Endometrium (tissue), 2 donors: ENCODE measurements around the gene CASTOR2.
"Not testable (repeated sequence)": the region's sequence is repeated elsewhere in the genome, so short reads cannot be mapped to it uniquely, and the experiment has no call there.

Source experiments
- FAIRE-seq: peaks from 2 replicates; lab custom pipeline; 2012; peaks lifted over from hg19 to GRCh38; lab: Jason Lieb, UNC
- donor health status: control.
- donor health status: control.

Gene CASTOR2

DNA sequence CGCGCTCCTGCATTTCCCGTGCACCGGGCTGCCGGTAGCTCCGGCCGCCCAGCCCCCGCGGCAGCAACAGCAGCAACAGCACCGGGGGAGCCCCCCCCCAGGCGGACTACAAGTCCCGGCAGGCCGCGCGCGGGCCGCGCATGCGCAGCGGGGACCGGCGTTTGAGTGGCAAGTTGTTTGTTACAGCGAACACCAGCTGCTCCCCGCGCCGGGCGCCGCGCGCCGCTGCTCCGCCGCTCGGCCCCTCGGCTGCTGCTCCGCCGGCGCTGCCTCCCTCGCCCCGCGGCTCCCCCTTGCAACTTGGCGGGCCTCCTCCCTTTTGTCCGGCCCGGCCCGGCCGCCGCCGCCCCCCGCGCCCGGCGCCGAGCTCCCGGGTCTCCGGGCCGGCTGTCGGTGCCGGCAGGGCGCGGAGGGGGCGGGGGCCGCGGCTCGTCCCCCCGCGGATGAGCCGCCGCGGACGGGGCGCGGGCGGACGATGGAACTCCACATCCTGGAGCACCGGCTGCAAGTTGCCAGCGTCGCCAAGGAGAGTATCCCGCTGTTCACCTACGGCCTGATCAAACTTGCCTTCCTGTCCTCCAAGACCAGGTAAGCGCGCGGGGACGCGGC lies at the start of gene CASTOR2:
TSS of gene CASTOR2 (plus strand) at position 195 of the 609 bp plus-strand sequence. CDS start at position 476, 281 bp downstream.
- FAIRE-seq, result not testable (repeated sequence)

DNA sequence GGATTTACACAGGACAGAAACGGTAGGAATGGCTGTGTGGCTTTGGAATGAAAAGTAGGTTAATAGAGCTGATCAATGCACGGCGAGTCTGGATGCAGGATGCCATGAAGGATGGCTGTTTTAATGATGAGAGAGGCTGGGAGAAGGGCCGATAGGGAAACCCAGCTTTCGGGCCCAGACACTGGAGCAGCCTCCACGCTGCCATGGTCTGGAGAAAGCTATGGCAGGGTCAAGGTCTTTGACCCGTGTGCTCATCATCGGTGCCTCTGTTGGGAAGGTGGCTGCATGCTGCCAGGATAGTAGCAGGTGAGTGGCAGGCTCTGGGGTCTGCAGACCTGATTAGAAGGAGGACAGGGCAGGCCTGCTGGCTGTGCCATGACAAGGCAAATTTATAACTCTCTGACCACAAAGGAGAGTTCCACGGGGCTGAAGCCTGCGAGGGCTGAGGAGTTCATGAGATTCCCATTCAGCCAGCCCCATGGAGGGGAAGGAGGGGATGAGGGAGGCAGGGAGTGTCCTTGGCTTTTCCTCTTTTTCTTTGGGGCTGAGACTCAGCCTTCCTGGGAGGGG lies 42.1 kb upstream of the CASTOR2 start:
- not testable (repeated sequence) for FAIRE-seq

DNA sequence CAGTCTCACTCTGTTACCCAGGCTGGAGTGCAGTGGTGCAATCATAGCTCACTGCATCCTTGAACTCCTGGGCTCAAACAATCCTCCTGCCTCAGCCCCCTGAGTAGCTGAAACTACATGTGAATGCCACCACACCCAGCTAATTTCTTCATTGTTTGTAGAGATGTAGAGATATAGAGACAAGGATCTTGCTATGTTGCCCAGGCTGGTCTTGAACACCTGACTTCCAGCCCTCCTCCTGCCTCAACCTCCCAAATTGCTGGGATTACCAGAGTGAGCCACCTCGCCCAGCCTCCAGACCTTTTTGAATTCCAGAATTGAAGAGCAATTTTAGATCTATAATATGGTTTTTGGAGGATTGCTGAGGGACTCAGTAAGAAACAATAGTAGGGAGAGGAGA lies 40.9 kb upstream of the CASTOR2 start:
- not testable (repeated sequence) for FAIRE-seq

DNA sequence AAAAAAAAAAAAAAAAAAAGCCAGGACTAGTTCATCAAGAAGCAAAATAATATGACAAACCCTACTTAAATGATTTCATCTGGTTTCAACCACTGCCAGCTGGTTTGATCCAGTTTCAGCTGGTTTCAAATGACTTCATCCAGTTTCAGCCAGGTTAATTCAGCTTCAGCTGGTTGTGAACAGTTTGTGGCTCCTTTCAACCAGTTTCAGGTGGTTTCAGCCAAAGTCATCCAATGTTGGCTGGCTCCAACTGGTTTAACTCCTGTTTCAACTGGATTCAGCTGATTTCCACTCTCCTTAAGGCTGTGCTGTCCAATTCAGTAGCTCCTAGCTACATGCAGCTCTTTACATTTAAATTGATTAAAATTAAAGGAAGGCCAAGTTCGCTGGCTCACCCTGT lies 37.5 kb upstream of the CASTOR2 start:
- not testable (repeated sequence) for FAIRE-seq

DNA sequence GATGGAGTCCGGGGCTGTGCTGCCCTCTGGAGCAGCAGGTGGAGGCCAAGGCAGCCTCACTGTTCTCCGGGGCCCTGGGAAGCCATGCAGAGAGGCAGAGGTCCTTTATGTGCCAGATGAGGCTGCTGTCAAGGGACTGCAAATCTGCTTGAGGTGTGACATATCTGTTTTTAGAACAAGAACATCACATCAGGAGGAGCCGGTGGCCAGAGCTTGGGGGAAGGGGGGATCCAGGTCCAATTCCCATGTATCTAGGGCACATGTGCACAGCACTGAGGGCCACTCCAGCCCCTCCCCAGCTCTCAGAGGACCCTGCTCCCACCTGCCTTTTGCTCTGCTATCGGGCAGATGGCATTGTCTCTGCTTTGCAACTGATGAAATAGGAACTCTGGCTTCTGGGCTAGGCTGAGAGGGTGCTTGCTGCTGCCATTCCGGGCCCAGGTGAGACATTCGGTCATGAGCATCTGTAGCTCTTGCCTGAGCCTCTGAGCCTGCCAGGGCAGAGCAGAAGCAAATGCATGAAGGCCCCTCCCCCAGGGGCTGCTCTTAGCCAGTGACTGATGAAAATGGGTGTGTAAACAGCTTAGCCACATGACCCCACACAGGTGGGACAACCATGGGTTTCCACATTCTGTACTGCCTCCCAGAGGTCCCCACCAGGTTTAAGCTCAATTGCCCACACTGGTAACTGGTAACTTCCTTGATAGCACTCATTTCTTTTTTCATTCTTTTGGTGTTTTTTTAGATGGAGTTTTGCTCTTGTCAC lies 32.8 kb upstream of the CASTOR2 start:
- not testable (repeated sequence) for FAIRE-seq

DNA sequence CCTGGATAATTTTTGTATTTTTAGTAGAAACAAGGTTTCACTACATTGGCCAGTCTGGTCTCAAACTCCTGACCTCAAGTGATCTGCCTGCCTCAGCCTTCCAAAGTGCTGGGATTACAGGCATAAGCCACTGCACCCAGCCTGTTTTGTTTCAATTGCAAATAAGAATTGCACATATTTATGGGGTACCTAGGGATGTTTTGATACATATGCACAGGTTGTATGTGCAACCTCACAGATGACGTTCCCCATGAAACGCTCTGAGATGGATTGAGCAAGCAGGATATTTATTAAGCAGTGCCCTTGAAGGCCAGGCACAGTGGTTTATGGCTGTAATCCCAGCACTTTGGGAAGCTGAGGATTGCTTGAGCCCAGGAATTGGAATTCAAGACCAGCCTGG lies 25.1 kb upstream of the CASTOR2 start:
- not testable (repeated sequence) for FAIRE-seq

DNA sequence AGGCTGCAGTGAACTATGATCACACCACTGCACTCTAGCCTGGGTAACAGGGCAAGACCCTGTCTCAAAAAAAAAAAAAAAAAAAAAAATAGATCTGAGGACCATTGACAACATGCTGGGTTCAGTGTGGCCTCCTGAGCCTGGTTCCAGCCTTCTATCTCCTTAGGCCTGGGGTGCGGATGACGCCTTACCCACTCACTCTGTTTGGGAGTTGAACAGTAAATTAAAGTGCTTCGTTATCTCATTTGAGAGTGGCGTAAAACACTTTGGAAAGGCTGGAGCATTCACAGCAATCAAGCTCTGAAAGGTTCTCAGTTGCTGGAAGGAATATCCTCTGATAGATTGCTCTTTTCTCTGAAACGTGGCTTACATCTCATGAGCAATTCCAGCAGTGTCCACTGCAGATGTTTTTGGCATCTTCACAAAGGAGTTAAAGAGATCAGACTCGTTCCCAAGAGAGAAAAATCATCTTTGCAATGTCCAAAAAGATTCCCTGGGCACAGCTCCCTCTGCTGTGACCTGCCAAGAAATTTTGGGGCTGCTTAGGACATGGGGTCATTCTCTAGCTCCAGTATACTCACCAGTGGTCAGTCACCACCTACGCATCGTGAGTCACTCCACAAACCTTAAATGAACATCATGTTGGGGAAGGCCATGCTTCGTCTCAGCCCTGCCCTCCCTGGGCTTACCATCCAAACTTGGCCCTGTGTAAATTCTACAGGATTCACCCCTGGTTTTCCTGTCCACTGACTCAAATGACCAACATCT lies 23.0 kb upstream of the CASTOR2 start:
- FAIRE-seq, result not testable (repeated sequence)

DNA sequence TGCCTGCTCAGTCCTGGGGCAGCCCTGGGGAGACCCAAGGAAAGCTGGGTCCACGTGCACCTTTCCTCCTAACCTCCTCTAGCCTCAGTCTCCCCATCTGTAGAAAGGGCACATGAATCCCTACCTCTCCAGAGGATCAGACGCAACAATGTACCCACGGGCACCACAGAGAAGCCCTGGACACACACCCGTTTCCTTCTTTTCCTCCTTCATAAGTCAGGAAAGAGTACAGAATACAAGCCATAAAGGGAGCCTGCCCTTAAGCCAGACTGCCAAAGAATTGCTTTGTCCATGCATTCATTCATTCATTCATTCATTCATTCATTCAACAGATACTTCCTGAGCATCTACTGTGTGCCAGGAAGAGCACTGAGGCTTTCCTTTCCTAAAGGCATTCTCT lies 20.6 kb upstream of the CASTOR2 start:
- not testable (repeated sequence) for FAIRE-seq

DNA sequence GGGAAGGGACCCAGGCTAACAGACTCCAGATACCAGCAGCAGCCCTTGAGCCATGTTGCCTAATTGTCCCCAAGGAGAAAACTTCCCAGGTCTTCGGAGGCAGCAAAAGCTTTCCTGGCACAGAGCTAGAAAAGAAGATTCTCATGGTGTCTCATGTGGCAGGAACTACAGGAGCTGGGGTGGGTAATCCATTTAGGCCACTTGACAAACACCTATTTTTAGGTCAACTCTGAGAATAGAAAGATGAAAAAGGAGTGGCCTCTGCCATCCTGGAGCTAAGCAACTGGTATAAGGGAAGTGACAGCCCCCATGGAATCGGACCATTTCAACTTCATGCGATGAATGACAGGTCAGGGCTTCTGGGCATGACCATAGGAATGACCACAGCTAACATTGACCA lies 16.8 kb upstream of the CASTOR2 start:
- FAIRE-seq, result not testable (repeated sequence)

DNA sequence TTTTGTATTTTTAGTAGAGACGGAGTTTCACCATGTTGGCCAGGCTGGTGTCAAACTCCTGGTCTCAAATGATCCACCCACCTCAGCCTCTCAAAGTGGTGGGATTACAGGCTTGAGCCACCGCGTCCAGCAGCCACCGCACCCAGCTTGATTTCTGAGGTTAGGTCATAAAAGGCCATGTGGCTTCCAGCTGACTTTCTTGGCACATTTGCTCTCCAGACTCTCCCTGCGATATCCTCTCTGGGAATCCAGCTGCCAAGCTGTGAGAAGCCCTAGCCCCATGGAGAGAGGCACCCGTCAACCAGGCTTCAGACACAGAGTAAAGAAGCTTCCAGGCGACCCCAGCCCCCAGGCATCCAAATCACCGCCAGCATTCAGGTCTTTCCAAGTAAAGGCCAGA lies 10.7 kb upstream of the CASTOR2 start:
- FAIRE-seq, result not testable (repeated sequence)

DNA sequence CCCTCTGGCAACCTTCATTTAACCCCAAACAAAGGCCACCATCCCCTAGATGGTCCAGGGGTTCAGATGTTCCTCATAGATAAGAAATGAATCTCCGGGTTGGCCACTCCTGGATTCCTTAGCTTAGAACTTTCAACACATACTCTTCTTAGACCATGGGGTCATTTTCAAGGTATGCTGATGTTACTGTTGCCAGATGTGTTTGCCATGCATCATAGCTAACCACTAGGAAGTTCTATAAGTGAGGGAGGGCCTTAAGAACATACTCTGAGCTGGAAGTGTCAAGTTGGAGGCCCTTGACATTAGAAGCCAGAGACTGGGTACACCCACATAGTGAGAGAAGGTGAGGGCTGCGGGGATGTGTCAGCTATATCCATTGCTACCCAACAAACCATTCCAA lies 6.2 kb upstream of the CASTOR2 start:
- not testable (repeated sequence) for FAIRE-seq

DNA sequence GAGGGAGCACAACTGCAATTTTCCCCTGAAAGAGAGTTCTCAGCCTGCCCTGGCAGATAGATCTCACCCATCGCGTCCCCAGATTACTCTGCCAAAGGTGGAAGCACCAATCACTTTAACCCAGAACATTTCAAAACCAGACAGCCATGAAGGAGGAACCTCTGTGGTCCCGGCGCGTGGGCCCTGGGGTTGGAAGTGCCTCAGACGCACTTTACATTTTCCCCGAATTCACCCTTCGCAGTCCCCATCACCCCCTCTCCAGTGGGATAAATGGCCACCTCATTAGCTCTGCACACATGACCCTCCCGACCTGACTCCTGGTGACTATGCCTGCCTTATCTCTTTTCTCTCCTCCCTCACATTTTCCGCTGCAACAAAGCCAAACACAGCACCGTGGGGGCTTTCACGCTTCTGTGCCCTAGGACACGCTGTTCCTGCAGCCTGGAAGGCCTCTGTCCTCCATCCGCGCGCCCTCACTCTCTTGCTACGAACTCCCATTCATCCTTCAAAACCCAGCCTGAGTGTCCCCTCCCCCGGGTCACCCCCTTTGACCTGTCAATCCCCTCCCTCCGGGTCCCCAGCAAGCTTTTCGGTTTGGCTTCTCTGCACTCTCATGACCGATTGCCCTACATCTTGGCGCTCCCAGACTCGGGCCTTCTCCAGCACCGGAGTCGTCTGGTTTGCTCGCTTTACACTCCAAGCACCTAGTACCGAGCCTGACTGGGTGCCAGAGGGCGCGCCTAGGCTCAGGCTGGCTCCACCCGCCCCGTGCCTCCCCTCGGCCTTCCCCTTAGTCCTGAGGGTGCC lies 598 bp upstream of the CASTOR2 start:
- not testable (repeated sequence) for FAIRE-seq

DNA sequence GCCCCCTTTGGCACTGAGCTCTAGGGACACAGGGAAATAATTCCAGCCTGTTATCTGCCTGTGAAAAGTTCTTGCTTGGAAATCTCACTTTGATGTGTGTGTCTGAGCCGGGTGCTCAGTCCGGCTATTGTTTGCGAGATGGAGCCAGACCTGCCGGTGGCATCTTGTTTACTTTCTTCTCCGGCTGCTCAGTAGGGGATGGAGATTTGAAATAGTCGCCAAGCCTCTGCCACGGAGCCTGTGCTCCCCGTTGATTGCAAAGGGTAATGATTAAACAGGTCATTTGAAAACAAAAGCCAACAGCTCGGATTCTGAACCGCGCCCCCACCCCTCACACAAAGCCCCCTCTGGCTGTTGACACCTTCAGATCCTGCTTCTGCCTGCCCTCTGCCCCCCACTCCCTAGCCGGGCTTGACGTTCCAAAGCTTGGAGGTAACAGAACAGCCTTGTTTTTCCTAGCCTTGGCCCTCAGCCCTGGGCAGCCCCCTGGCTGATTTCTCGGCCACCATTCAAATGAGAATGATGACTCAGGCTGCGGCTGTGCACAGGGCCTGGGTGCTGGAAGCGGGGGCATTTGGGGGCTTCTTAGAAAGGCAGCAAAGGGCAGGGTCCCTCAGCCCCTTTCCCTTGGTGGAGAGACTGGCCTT lies 1.8 kb downstream of the CASTOR2 start:
- not testable (repeated sequence) for FAIRE-seq

DNA sequence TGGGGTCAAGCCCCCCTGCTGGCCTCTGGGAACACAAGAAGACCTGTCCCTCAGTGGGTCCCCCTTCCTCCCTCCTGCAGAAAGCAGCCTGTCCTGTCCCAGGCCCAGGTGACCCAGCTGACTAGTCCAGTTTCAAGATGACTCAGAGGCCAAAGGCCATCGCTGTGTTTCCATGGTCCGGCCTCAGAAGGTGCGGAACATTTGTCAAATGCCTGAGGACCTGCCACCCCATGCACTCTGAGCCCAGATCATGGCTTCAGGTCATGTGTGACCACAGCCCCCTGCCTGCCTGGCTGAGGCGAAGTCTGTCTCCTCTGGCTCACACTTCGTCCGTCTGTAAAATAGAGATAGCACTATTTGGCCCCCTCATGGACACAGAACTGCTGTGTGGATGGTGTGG lies 2.4 kb downstream of the CASTOR2 start:
- FAIRE-seq, result not testable (repeated sequence)

DNA sequence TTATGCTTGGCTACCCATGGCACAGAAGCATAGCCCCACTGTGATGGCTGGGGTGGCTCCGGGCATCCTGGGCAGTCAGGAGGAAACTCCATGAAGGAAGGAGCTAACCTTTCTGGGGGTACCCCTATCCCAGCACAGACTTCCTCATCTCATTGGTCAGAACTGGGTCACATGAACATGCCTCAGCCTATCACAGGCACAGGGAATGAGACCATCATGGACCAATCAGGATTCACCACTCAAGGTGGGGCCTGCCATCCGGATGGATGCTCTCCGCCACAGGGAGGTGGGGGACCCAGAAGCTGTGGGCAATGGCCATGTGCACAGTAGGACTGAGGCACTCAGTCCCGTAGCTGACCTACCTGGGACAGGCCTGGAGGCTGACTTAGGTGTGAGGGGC lies 6.9 kb downstream of the CASTOR2 start:
- FAIRE-seq, result not testable (repeated sequence)

DNA sequence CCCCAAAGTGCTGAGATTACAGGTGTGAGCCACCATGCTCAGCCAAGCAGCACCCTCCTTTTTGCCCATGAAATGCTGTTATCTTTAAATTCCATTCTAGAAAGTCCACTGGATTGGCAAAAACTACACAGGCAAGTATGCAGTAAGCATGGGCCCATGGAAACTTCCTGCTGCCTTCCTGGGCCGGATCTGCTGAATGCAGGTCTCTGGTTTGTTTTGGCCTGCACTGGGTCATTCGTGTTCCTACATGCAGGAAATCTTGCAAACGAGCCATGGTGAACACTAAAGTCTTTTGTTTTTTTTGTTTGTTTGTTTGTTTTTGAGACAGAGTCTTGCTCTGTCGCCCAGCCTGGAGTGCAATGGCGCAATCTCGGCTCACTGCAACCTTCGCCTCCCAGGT lies 7.9 kb downstream of the CASTOR2 start:
- FAIRE-seq, result not testable (repeated sequence)

DNA sequence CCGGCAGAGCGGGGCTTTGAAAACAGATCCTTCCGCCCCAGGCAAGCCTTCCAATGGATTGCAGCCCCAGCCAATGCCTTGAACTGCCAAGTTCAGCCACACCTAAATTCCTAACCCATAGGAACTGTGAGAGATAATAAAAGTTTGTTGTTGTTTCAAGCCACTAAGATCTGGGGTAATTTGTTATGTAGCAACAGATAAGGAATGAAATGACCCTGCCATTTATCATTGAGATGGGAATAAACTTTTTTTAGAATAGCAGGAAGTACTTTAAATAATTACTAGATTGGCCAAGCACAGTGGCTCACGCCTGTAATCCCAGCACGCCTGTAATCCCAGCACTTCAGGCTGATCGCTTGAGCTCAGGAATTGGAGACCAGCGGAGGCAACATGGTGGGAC lies 11.5 kb downstream of the CASTOR2 start:
- FAIRE-seq, result not testable (repeated sequence)

DNA sequence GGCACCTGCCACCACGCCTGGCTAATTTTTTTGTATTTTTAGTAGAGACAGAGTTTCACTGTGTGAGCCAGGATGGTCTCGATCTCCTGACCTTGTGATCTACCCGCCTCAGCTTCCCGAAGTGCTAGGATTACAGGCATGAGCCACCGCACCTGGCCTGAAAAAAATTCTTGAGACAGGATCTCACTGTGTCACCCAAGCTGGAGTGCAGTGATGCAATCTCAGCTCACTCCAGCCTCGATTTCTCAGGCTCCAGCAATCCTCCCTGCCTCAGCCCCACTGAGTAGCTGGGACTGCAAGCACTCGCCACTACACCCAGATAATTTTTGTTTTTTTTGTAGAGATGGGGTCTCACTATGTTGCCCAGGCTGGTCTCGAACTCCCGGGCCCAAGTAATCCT lies 13.0 kb downstream of the CASTOR2 start:
- FAIRE-seq, result not testable (repeated sequence)

DNA sequence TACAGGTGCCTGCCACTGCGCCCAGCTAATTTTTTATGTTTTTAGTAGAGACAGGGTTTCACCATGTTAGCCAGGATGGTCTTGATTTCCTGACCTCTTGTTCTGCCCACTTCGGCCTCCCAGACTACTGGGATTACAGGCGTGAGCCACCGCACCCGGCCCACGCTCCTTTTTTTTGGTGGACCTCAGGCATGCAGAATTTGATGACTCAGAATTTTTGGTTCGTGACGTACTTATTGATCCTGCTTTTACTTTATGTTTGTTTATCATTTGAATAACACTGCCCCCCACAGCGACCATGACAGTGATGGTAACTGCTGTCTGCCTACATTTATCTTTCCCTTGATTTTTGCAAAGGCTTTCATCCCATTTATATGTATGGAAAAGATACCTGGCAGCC lies 23.9 kb downstream of the CASTOR2 start:
- FAIRE-seq, result not testable (repeated sequence)

DNA sequence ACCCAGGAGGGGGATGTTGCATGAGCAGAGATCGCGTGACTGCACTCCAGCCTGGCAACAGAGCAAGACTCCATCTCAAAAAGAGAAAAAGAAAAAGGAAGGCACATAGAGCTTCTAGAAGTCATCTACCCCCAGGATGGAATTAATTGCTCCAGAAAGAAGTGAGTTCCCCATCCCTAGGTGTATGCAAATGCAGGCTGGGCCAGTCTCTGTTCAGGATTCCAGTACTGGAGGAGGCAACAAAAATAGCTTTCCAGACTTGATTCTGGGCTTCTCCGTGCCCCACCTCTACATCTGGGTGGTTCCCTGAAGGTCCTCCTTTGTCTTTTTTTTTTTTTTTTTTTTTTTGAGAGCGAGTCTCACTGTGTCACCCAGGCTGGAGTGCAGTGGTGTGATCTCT lies 28.6 kb downstream of the CASTOR2 start:
- no peak for FAIRE-seq
